D341Med (cell line): Measurements from ENCODE around the gene RAB3D.
A peak's percentile ranks its signal among the peaks of the same experiment; 100 is the strongest.

Experiments
- DNase-seq: peaks from one replicate; pipeline ENCODE4 v3.0.0; 2012; ENCODE audit warnings: low spot score

RAB3D gene

DNA sequence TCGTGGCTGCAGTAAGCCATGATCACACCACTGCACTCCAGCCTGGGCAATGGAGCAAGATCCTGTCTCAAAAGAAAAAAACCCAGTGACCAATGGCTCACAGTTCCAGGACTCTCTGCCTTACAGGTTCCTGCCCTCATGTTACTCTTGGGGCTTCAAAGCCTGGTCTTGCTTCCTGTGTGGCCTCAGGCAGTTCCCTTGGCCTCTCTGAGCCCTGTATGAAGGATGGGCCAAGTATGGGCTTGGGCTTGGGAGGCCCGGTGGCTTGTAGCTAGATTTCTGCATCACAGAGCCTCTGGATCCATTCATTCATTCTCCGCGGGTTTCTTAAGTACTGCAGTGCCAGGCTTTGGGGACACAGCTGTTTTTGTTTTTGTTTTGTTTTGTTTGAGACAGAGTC is 44.3 kb downstream of the RAB3D start:
- DNase-seq: no peak

- DNase-seq: peak; percentile 97
Measured at GRCh38 chr19:11293433-11294389, 45.7 kb downstream of the RAB3D start.

- DNase-seq: no peak
Measured at GRCh38 chr19:11291991-11292390, 47.5 kb downstream of the RAB3D start.

DNA sequence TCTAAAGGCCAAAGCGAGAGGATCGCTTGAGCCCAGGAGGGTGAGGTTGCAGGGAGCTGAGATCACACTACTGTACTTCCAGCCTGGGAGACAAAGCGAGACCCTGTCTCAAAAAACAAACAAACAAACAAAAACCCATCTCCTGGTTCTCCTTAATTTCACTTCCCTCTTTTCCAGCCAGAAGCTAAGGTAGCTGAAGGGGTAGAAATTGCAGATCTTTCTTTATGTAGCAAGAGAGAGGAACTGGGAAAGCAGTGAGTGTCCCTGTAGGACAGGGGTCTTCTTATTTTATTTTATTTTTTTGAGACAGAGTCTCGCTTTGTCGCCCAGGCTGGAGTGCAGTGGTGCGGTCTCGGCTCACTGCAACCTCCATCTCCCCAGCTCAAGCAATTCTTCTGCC is 48.0 kb downstream of the RAB3D start:
- no peak for DNase-seq

GRCh38 chr19:11290256-11290655 is 49.2 kb downstream of the RAB3D start:
- DNase-seq: no peak

DNA sequence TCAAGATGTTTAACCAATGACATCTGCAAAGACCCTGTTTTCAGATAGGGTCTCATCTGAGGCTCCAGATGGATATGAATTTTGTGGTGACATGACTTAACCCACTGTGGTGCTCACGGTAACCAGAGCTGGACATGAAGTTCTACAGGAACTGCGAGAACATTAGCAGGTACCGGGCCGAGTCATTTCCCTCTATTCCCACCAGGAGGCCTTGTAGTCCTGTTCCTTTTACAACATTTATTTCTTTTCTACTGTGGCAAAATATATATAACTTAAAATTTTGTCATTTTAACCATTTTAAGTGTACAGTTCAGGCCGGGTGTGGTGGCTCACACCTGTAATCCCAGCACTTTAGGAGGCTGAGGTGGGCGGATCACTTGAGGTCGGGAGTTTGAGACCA is 51.1 kb downstream of the RAB3D start:
- no peak for DNase-seq

DNA sequence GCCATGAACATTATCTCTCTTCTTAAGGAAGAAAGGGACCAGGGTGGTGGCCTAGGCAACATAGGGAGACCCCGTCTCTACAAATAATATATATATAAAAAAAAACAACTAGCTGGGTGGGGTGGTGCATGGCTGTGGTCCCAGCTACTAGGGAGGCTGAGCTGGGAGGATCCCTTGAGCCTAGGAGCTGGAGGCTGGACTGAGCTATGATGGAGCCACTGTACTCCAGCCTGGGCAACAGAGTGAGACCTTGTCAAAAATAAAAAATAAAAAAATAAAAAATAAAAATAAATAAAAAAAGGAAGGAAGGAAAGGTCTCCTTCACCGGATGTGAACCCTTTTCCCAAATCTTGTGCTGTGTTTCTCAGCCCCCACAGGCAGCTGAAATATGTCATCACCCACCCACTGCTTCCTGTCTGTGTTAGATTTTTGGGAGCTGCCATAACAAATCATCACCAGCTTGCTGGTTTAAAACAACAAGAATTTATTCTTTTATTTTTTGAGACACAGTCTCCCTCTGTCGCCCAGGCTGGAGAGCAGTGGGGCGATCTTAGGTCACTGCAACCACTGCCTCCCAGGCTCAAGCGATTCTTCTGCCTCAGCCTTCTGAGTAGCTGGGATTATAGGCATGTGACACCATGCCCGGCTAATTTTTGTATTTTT is 53.0 kb downstream of the RAB3D start:
- DNase-seq: no peak

- DNase-seq: no peak
Measured at GRCh38 chr19:11284515-11284914, 54.9 kb downstream of the RAB3D start.

DNA sequence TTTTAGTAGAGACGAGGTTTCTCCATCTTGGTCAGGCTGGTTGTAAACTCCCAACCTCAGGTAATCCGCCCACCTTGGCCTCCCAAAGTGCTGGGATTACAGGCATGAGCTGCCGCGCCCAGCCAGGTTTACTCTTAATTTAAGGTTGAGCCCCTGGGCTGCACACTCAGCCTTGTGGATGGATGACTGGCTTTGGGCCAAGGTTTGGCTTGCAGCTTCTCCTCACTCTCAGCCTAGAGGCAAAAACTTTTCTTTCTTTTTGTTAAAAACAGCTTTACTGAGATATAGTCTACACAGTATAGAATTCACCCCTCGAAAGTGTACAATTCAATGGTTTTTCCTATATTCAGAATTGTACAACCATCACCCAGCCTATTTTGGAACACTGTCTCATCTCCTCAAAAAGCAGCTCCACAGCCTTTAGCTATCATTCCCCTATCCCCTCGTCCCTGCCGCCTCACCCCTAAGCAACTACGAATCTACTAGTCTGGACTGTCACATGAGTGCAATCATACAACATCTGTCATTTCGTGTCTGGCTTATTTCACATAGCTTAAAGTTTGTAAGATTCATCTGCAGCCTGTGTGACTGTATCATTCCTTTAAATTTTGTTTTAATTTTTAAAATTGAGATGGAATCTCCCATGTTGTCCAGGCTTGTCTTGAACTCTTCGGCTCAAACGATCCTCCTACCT is 58.0 kb downstream of the RAB3D start:
- DNase-seq: no peak

DNA sequence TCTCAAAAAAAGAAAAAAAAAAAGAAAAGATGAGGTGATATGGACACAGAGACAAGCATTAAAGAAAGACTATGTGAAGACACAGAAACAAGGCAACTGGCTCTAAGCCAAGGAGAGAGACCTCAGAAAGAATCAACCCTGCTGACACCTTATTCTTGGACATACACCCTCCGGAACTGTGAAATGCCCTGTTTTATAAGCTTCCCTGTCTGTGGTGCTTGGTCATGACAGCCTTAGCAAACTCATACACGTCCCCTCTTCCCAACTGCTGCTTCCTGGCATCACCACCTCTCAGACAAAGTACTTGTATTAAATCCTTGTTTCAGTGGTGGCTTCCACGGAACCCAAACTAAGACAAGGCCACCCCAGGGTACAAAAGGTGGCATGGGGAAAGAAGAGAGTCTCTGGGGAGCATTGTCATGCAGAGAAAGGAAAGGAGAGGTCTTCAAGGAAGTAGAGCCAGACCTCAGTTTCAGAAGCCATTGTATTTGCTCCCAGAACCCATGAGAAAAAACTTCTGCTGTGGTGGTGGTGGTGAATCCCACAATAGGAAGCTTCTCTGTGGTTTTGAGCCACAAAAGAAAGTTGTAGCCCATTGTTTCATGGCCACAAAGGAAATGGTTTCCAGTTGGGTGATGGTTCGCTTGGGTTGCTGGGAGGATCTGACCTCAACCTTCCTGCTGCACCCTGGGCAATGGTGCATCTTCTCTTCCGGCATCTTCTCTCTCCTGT is 59.8 kb downstream of the RAB3D start:
- no peak for DNase-seq

DNA sequence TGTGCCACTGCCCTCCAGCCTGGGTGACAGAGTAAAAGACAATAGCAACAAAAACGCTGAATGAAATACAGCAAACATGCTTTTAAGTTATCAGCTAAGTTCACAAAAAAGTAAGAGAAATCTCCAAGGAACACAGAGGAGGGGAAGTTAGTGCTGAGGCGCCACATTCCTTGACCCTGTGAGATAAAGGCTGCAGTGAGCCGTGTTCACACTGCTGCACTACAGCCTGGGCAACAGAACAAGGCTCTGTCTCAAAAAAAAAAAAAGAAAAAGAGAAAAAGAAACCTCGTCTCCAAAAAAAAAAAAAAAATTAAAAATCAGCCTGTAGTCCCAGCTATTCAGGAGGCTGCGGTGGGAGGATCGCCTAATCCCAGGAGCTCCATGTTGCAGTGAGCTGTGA is 60.8 kb downstream of the RAB3D start:
- DNase-seq: no peak

DNA sequence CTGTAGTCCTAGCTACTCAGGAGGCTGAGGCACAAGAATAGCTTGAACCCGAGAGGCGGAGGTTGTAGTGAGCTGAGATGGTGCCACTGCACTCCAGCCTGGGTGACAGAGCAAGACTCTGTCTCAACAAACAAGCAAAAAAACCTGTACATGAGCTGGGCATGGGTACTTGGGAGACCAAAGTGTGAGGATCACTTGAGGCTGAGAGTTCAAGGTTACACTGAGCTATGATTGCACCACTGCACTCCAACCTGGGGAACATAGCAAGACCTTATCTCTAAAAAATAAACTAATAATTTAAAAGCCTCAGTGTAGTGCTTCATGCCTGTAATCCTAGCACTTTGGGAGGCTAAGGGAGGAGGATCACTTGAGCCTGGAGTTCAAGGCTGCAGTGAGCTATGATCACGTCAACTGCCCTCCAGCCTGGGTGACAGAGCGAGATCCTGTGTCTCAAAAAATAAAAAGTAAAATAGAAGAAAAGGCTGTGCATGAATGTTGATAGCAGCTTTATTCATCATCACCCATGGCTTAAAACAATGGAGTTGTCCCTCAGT is 64.8 kb downstream of the RAB3D start:
- DNase-seq: no peak

GRCh38 chr19:11273989-11274388 is 65.5 kb downstream of the RAB3D start:
- no peak for DNase-seq

DNA sequence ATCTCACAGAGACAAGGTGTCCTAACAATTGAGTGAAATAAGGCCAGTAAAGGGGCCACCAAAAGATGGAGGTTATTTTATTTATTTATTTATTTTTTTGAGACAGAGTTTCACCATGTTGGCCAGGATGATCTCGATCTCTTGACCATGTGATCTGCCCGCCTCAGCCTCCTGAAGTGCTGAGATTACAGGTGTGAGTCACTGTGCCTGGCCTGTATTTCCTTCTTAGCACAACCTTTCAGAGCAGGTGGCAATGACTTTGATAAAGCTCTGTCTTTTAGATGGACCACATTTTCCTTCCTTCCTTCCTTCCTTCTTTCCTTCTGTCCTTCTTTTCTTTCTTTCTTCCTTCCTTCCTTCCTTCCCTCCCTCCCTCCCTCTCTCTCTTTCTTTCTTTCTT is 66.2 kb downstream of the RAB3D start:
- DNase-seq: no peak
